Activated CD4-positive, alpha-beta T cell treated with anti-CD3 and anti-CD28 coated beads, Interleukin-2, amount 50 U/mL, for 4 hours (primary cell): Measurements from ENCODE around the gene IL1F10.

Experiments
- DNase-seq, 2 experiments: peaks; one replicate each; pipeline ENCODE4 v3.0.0-alpha.2; 2020

The IL1F10 gene, protein sequence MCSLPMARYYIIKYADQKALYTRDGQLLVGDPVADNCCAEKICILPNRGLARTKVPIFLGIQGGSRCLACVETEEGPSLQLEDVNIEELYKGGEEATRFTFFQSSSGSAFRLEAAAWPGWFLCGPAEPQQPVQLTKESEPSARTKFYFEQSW

DNA sequence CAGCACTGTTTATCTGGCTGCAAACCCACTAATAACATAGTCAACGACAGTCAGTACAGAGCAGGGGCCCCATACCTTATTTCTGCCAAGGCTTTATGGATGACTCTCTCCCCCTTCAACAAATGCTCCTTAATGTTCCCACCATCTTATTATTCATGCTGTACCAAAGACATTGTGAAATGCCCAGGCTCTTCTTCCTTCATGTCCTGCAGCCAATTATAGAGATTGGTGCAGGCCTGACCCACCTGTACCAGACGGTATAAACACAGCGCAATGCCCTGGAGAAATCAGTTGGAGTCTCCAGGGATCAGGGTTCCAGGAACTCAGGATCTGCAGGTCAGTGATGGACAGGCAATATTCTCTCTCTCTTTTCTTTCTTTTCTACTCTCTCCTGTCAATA is at the start of gene IL1F10:
IL1F10 (plus strand) TSS at position 290 of the 400 bp plus-strand sequence. CDS start 4,769 bp downstream, outside the sequence.
- no peak for DNase-seq

DNA sequence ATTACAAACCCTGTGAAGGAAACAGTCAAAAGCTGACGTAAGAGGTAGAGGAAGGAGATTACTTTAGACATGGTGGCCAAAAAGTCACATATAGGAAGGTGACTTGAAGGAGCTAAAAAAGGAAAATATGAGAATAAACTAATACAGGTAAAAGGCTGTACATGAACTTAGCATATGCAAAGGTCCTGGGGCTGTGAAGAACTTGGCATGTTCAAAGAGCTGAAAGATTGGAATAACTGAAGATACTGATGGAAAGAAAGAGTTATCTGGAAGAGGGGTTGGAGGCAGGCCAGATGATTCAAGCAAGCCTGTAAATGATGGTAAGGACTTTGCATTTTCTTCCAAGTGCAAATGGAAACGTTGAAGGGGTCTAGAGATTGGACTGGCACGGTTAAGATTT is 49.3 kb upstream of the IL1F10 start:
- DNase-seq = no peak

DNA sequence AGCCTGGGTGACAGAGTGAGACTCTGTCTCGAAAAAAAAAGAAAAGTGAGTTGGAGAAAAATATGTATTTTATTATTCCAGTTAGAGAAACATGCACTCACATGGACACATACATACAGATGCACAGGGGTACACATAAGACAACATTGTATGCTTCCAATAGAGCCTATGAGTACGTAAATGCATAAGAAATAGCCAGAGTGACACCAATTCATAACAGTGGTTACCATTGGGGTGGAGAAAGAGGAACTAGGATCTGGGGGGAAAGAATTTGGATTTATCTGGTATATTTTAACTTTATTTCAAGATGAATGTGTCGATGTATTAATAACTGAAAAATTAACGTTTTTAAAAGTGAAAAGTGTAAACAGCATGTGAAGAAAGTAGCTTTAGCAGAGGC is 46.5 kb upstream of the IL1F10 start:
- DNase-seq = no peak

DNA sequence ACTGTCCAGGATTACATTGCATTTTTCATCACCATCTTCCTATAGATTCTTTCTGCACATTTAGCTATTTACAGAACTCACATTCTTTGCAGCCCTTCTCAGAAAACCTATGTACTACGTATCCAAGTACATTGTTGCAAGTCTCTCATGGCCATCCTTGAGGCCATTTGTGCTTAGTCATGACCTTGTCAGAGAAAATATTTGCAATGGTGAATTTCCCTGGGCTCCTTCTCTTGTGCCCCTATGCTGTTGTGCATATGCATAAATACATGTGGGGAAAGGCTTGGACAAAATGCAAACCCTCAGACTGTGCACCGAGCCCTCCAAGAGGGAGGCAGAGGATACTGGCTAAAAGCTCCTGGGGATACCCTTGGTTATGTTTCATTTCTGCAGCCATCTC is 43.0 kb upstream of the IL1F10 start:
- DNase-seq = no peak

DNA sequence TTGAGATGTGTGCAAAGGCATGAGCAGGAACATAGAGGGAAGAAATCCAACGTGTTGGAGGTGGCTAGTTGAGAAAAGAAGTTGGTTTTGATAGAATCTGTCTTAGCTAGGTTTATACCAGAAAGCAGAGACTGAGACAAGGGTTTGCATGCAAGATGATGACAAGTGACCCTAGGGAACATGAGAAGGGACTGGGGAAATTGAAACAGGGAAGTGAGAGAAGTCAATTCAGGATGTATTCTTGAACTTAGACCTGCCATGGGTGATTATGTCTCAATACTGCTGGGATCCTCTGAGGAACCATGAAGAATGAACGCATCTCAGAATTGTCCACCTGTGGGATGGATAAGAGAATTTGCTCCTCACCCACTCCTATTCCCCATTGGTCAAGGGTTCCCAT is 42.0 kb upstream of the IL1F10 start:
- DNase-seq = no peak

DNA sequence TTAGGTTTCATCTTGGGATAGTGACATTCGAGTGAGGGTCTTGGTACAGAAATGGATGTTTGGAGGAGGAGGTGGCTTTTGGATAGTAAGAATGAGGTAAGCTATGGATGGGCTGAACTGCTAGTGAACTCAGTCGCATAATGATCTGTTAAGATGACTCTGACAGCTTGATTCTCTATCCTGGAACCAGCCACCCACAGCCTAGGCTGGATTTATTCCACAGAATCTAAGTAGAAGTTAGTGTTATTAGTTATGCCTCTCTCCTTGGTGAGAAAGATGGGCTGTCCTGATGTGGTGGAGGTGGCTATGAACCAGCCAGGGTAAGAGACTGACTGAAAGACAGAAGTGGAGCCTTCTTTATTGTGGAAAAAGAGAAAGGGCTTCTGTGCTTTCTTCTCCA is 40.1 kb upstream of the IL1F10 start:
- no peak for DNase-seq

DNA sequence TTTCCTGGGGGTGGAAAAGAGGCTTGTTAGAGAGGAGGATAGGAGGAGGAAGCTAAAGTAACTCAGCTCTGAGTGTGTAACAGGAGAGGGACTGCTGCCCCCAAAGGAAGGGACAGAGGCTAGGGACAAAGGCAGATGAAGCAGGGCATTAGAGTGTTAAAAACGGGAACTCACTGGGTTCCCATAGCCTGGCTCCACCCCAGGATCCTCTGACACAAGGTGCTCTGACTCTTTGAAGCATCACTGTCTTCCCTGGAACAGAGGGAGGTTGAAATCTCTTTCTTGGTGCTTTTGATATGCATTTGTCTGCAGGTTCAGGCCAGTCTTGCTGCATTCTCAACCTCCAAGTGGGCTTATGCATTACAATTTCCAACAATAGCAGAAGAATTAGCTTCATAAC is 39.7 kb upstream of the IL1F10 start:
- DNase-seq = no peak

DNA sequence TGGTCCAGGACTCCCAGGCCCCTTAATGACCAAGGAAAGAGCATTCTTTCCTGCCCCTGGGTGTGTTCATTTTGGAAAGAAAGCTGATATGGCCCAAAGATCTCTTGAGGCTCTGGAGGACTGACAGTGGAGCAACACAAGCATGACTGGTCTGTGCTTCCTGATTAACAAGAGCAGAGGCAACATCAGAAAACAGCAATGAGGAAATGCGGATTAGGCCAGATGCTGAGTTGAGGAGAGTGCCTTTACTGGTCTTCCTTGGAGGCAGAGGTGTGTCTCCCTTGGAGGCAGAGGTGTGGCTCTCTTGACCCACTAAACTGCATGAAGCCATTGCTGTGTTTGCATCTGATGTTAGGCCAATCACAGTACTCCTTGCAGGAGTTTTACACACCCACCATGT is 35.0 kb upstream of the IL1F10 start:
- no peak for DNase-seq

DNA sequence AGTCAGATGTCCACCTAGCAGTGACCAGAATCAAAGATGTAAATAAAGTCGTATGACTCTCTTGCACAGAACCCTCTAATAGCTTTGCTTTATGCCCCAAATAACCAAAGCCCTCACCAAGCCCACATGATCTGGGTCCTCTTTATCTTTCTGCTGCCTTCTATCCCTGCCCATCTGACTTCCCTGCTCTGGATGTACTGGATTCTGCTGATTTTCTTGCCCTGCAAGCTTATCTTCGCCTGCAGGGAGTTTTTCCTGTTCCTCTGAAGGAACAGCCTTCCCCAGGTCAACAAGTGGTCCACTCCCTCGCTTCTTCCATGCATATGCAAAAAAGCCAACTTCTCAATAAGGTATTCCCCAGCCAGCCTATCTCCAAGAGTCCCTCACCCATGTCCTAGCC is 33.8 kb upstream of the IL1F10 start:
- DNase-seq = no peak

DNA sequence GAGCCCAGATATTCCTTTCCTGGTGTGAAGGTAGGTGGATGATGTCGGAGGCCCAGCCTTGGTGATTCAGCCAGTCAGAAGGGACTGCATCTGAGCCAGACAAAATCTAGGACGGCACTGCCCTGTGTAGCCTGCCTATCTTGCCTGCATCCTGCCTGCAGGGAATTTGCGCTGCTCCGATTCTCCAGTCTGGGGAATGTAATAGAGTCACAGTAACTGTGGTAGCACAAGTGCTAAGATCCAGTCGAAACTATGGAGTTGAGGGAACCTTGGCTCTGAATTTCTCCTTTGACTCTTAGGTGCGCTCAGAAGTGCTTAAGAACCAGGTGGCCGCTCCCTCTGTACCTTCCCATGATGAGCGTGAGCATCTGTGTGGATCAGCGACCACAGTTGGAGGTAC is 31.0 kb upstream of the IL1F10 start:
- no peak for DNase-seq

DNA sequence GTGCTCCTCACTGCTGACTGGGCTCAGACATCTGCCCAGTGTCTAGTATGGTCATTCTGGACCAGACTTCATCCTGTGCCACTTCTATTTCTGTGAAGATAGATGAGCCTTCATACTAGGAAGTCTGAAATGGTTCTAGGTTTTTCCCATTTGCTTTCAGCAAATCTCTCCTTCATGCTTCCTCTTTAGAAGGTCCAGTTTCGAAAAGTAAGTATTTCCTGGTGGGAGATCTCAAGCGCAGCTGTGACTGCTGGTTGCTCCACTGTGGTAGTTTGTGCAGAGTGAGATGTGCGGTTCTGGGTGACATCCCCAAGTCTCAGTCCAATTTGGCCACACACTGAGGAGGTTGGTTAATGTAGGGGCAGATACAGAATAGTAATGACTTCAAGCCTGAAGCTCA is 29.5 kb upstream of the IL1F10 start:
- DNase-seq = no peak

DNA sequence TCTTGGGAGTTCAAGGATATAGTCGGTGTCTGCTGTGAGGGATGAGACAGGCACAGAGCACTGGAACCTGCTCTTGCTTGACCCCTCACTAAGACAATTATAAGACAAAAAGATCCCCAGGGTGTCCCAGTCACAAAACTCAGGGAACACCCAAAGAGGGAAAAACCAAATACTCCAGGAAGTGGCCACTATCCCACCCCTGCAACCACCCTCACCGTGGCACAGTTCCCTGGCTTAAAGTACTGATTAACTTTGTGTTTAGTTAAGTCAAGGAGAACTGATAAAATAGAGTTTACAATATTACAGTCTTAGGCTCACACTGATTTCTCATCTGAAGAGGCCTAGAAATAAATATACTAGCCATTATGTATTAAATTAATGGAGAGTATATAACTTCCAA is 28.6 kb upstream of the IL1F10 start:
- DNase-seq = no peak

DNA sequence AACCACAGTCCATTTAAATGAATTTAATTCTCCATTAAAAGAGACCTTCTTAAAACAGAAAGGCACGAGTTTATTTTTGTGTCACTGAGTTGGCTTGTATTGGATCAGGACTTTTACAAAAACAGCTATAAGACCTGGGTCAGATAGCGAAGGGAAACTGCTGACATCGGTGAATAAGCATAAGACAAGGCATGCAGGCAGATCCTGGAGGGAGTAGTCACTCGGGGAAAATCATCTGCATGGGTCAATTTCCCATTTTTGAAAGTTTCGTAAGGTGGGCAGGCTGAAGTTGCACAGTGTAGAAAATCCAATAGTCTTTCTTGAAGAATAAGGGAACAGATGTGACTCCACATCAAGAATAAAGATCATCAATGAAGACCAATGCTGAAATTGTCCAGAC is 28.1 kb upstream of the IL1F10 start:
- DNase-seq = no peak

DNA sequence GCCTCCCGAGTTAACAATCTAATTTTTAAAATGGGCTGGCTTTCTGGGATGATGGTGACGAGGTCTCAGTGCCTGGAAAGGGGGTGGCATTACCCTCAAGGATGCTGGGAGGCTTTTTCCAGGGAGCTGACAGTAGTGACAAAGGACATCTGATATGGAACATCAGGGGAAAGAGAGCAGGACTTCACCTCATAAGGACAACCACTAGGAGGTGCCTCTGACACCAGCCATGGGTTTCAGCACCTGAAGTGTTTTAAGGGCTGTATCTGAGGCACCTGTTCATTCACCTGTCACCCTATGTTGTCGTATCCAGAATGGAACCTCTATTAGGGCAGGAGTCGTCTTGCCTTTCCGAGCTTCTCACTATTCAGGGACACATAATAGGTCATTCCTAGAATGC is 25.9 kb upstream of the IL1F10 start:
- DNase-seq = no peak

DNA sequence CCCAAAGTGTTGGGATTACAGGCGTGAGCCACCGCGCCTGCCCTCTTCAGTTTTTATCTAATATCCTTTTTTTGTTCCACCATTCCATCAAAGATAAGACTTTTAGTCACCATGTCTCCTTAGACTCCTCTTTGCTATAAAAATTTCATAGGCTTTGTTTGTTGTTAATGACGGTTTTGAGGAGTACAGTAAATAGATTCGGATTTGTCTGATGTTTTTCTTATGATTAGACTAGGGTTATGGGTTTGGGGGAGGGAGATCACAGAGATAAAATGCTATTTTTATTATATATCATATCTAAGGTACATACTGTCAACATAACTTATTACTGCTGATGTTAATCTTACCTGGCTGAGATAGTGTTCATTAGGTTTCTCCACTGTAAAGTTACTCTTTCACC is 21.3 kb upstream of the IL1F10 start:
- no peak for DNase-seq

DNA sequence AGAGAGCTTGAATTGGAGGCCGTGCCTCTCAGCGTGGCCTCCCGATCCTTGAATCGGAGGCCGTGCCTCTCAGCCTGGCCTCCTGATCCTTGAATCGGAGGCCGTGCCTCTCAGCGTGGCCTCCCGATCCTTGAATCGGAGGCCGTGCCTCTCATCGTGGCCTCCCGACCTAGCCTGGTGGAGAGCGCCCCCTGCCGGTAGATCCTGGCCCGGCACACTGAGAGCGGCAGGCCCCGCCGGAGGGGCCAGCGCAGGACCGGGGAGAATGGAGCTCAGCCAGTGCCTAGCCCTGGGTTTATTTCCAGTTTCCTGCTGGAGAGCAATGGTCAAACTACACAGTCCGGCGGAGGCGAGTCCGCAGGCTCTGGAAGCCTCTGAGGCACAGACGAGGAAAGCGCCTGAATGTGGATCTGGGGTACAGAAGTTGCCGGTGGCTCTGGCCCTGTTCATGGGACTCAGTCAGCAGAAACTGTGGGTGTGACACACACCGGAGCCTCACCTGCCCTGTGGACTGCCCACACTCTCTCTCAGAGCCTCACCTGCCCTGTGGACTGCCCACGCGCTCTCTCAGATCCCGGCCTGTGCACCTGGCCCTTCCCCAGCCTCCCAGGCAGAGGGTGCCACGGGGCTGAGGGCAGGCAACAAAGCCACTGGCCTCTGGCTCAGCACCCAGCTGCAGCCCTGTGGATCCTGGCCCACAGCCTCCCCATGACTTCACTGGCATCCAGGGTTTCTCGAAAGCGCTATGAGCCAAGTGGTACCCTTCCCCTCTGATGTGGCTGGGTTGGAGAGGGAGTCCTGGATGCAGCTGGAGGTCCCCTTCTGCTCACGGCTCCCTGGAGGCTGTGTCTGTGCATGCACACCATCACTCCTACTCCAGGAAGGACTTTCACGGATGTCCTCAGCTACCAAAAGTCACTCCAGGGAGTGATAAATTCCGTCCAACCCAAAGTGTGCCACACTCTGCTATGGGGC is 16.6 kb upstream of the IL1F10 start:
- DNase-seq = no peak

DNA sequence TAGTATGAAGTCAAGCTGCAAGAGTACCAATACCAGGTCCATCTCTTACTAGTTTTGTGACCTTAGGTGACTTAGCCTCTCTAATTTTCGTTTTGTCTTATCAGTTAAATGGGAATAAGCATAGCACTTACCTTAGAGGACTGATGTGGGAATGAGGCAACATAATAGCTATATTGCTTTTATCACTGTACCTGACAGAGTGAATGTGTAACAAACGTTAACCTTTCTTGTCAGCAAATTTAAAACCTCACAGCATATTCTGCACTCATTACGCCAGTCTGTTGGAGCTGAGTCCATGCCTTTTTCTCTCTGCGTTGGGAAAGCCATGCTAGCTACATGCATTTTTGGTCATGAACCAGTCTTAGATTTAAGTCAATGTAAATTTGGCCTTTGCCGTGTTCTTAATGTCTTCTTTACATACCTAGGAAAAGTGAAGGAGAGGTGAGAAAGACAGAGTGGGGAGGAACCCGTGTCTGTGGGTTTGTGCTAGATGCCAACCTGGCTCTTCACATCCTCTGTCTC is 15.3 kb upstream of the IL1F10 start, which contains the start of gene IL36B:
IL36B (minus strand) TSS at position 472 of the 522 bp plus-strand sequence.
- DNase-seq = no peak

DNA sequence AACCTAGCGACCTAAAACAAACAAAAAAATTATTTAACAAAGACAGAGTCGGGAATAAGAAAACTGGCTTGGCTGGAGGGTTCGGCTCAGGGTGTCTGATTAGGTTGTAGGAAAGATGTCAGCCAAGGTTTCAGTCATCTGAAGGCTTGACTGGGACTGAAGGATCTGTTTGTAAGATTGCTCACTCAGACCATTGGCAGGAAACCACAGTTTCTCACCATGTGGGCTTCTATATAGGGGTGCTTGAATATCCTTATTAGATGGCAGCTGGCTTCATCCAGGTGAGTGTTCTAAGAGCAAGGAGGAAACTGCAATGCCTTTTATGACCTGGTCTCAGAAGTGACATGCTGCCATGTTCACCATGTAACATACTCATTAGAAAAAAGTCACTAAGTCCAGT is 14.1 kb upstream of the IL1F10 start:
- no peak for DNase-seq

DNA sequence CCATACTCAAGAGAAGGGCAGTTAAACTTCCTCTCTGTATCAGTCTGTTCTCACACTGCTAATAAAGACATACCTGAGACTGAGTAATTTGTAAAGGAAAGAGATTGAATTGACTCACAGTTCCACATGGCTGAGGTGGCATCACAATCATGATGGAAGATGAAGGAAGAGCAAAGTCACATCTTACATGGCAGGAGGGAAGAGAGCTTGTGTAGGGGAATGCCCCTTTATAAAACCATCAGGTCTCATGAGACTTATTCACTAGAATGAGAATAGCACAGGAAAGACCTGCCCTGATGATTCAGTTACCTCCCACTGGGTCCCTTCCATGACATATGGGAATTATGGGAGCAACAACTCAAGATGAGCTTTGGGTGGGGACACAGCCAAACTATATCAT is 13.7 kb upstream of the IL1F10 start:
- no peak for DNase-seq

DNA sequence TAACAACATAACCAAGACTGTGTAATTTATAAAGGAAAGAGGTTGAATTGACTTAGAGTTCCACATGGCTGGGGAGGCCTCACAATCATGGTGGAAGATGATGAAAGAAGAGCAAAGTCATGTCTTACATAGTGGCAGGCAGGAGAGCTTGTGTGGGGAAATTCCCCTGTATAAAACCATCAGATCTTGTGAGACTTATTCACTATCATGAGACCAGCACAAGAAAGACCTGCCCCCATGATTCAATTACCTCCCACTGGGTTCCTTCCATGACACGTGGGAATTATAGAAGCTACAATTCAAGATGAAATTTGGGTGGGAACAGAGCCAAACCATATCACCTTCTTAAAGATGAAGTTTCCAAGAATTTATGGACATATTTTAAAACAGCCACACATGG is 11.2 kb upstream of the IL1F10 start:
- no peak for DNase-seq

DNA sequence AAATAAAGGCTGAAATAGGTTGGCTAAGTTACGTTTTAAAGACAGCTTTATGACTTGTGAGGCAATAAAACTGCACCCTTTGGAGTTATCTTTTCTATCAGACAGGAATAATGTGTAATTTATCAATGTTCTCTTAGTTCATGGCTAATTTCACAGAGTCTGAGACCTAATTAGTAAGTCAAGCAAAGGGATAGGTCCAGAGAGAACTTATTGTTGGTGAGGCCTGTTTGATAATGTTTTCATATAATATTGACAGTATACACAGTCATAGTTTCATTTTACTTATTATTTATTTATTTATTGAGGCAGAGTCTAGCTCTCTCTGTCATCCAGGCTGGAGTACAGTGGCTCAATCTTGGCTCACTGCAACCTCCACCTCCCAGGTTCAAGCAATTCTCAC is 10.7 kb upstream of the IL1F10 start:
- DNase-seq = no peak

DNA sequence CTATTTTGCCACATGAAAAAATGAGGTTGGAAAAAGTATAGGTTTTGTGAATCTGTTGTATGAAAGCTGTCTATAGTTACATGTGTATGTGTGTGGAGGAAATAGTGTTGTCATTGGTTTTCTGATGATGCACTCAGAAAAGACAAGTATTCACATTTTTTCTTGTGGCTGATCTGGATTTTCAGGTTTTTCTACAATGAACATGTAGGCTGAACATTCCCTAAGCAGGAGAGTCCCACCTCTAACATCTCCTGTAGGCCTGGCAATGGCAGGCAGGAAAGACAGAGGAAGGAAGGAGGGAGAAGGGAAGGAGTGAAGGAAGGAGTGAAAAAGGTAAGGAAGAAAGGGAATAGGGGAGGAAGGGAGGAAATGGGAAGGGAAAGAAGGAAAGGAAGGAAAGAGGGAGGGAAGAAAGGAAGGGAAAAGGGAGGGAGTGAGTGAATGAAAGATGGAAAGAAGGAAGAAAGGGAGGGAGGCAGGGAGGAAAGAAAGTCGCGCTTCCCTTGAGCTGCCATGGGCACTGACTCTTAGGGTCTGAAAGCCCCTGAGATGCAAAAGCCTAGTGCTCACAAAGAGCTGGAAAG is 9.3 kb upstream of the IL1F10 start:
- DNase-seq = no peak

DNA sequence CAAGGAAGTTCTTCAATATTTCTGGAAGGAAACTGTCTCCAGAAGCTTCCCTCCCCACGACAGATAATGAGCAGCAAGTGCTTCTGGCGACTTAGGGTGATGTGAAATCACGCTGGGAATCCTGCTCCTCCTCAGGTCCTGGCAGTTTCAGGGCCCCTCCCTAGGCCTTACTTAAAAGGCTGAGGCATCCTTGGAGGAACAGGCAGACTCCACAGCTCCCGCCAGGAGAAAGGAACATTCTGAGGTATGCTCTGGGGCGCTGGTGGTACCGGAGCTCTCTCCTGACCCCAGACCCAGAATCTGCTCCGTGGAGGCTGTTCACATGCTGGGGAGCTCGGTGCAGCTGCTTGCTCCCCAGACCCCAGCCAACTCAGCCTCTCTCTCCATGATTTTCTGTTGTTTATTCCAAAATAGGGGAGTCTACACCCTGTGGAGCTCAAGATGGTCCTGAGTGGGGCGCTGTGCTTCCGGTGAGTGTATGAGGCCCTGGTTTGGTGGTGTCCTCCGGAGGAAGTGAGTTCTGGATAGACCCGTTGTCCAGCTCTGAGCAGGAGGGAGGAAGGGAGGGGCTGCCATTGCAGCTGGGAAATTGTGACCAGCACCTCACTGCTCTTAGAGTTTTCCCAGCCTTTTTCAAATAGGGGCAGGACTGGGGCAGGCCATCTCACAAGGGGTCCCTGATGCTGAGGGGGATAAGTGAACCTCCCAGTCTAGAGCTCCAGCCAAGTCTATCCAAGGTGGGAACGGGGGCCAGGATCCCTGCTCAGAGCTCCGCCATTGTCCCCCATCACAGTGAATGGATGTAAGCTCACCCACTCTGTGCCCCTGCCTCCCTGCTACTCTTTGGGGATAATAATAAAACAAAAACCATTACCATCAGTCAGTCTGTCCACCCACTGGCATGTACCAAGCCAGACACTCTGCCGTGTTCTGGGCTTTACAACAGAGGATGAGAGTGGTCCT is 8.5 kb upstream of the IL1F10 start, which contains the start of gene IL36RN:
IL36RN (plus strand) TSS at position 201 of the 963 bp plus-strand sequence; CDS start at position 442, 241 bp downstream.
- no peak for DNase-seq
